Renal cortex interstitium (tissue), 15 donors: ENCODE data around the gene FAM169A. TPM values are rescaled to one million over a fixed set of nuclear protein-coding genes. Genes with fewer than 3 reads are reported as not detected.
"Not testable (repeated sequence)": the region's sequence is repeated elsewhere in the genome, so short reads cannot be mapped to it uniquely, and the experiment has no call there.

ENCODE experiments used
- DNase-seq, 11 donors: peaks; one replicate each; pipeline ENCODE4 v3.0.0-alpha.2; 2013; ENCODE audit warnings: low read depth in 9 of 11, low spot score in 4 of 11; ENCODE audit errors: extremely low read depth in 1 of 11
- long read RNA-seq, 16 experiments: transcript quantifications; one replicate each; lab custom pipeline, GENCODE V29; 2026
- polyA plus RNA-seq, 3 donors: library from polyadenylated mRNA; unstranded; fragments of 120-200 nt; gene quantifications; one replicate each; pipeline ENCODE4 v1.2.1, GENCODE V29; 2013; ENCODE audit not compliant: insufficient read length in 3 of 3

Gene FAM169A, protein sequence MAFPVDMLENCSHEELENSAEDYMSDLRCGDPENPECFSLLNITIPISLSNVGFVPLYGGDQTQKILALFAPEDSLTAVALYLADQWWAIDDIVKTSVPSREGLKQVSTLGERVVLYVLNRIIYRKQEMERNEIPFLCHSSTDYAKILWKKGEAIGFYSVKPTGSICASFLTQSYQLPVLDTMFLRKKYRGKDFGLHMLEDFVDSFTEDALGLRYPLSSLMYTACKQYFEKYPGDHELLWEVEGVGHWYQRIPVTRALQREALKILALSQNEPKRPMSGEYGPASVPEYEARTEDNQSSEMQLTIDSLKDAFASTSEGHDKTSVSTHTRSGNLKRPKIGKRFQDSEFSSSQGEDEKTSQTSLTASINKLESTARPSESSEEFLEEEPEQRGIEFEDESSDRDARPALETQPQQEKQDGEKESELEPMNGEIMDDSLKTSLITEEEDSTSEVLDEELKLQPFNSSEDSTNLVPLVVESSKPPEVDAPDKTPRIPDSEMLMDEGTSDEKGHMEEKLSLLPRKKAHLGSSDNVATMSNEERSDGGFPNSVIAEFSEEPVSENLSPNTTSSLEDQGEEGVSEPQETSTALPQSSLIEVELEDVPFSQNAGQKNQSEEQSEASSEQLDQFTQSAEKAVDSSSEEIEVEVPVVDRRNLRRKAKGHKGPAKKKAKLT
- polyA plus RNA-seq: 10 to 100 TPM; 17.5 to 19.5 (median 18.1) TPM
- long read RNA-seq, donor 1: 0 reads
- long read RNA-seq, donor 2: 0 reads
- long read RNA-seq, donor 3: 0 reads
- long read RNA-seq, donor 4: 0 reads
- long read RNA-seq, donor 5: 0 reads
- long read RNA-seq, donor 6: 0 reads
- long read RNA-seq, donor 7: 0 reads
- long read RNA-seq, donor 8: 0 reads
- long read RNA-seq, donor 9, full-length matches to known transcripts: 1 of 1 reads
- long read RNA-seq, donor 9, partial matches to known transcripts: 0 of 1 reads
- long read RNA-seq, donor 9, other reads (novel, unspliced or antisense): 0 of 1 reads
- long read RNA-seq, donor 10: 0 reads
- long read RNA-seq, donor 11, full-length matches to known transcripts: 1 of 1 reads
- long read RNA-seq, donor 11, partial matches to known transcripts: 0 of 1 reads
- long read RNA-seq, donor 11, other reads (novel, unspliced or antisense): 0 of 1 reads
- long read RNA-seq, donor 12: 0 reads
- long read RNA-seq, donor 13: 0 reads
- long read RNA-seq, donor 14: 0 reads
- long read RNA-seq, donor 15: 0 reads
- long read RNA-seq, donor 16, partial matches to known transcripts: 0 of 2 reads
- long read RNA-seq, donor 16, other reads (novel, unspliced or antisense): 0 of 2 reads

DNA sequence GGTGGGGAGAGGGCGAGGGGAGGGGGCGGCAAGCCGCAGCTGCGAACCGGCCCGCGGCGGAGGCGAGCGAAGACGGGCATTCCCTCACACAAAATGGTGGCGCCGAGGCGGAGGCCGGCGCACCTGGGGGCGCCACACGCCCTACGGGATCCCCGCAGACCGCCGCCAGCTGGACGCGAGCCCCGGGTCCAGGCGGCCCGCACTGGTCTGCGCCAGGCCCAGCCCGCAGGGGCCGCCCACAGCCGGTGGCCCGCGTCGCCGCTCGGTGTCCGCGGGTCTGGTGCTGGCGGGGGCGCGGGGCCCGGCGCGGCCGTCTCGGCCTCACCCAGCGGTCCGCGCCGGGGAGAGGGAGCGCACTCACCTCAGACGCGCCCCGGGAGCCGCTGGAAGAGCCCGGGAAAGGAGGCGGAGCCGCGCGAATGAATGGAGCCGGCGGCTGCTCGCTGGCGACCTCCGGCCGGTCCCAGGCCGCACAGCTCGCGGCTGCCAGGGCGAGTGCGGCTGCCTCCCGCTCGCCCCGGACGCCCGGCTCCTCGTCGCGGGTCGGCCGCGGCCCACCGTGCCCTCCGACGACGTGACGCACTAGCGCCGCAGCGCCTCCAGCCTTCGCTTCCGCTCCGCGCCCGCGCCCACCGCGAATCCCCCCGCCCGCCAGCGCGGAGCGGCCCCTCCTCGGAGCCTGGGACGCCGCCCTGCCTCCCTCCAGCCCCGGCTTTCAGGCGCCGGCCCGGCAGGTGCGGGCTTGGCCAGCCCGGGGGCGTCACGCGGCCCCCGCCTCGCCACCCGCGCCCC, at the start of gene FAM169A:
FAM169A (minus strand) TSS at position 584 of the 792 bp plus-strand sequence. CDS start 24,711 bp downstream, outside the sequence.
- peak in 4 of 11 donors; percentile 32 to 41 (median 38) for DNase-seq

DNA sequence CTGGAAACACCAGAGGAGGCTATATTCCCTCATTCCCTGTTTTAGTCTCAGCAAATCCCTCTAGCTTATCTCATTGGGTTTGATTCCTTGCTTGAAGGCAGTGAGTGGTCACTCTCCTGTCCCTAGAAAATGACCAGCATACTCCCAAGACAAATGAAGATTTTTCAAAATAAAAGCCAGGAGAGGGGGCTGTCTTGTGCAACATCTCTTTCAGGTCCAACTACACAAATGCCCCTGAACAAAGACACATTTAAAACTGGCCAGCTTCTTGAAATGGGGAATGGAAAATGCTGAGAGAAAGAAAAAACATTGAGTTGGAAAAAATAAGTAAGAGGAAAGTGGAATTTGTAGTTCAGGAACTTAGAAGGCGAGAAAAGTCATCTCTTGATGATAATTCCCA, 49.3 kb upstream of the FAM169A start:
- DNase-seq: no peak

DNA sequence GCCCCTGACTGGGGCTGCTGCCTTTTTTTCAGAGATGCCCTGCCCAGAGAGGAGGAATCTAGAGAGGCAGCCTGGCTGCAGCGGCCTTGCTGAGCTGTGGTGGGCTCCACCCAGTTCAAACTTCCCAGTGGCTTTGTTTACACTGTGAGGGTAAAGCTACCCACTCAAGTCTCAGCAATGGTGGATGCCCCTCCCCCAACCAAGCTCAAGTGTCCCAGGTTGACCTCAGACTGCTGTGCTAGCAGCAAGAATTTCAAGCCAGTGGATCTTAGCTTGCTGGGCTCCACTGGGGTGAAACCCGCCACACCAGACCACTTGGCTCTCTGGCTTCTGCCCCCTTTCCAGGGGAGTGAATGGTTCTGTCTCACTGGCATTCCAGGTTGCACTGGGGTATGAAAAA, 45.2 kb upstream of the FAM169A start:
- not testable (repeated sequence) for DNase-seq

DNA sequence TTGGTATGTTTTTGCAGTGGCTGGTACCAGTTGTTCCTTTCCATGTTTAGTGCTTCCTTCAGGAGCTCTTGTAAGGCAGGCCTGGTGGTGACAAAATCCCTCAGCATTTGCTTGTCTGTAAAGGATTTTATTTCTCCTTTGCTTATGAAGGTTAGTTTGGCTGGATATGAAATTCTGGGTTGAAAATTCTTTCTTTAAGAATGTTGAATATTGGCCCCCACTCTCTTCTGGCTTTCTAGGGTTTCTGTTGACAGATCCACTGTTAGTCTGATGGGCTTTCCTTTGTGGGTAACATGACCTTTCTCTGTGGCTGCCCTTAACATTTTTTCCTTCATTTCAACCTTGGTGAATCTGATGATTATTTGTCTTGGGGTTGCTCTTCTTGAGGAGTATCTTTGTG, 43.7 kb upstream of the FAM169A start:
- DNase-seq: not testable (repeated sequence)

DNA sequence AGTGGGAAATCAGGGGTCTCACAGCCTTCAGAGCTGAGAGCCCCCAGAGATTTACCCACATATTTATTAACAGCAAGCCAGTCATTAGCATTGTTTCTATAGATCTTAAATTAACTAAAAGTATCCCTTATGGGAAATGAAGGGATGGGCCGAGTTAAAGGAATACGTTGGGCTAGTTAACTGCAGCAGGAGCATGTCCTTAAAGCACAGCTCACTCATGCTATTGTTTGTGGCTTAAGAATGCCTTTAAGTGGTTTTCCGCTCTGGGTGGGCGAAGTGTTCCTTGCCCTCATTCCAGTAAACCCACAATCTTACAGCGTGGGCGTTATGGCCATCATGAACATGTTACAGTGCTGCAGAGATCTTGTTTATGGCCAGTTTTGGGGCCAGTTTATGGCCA, 42.0 kb upstream of the FAM169A start:
- DNase-seq: not testable (repeated sequence)

DNA sequence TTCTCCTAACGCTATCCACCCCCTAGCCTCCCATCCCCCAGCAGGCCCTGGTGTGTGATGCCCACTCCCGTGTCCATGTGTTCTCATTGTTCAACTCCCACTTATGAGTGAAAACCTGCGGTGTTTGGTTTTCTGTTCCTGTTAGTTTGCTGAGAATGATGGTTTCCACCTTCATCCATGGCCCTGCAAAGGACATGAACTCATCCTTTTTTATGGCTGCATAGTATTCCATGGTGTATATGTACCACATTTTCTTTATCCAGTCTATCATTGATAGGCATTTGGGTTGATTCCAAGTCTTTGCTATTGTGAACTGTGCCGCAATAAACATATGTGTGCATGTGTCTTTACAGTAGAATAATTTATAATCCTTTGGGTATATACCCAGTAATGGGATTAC, 38.5 kb upstream of the FAM169A start:
- DNase-seq: not testable (repeated sequence)

DNA sequence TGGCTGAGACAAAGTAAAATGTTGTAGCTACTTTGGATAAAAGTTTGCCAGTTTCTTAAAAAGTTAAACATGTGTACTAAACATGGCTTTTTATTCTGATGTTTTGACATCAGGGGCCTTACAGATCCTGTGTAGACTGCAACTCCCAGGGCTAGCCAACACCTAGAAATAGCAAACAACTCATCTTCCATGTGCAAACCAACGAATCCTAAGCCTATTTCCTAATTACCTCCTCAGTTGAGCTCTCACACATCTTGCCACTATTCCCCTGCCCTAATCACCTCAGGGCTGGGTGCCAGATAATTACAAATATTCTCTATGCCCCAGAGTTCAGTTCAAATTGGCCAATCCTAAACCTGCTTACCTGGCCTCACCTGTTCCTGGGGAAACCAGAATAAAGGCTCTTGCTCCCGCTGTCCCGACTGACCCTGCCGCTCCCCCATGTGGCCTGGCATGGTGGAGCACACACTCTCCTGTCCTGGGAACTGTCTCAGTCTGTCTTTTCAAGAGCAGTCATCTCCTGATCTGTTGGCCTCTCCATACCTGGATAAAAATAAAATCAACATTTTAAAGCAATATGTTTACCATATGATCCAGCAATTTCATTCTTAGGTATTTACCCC, 37.1 kb upstream of the FAM169A start:
- peak in 4 of 11 donors; percentile 26 to 43 (median 29) for DNase-seq

DNA sequence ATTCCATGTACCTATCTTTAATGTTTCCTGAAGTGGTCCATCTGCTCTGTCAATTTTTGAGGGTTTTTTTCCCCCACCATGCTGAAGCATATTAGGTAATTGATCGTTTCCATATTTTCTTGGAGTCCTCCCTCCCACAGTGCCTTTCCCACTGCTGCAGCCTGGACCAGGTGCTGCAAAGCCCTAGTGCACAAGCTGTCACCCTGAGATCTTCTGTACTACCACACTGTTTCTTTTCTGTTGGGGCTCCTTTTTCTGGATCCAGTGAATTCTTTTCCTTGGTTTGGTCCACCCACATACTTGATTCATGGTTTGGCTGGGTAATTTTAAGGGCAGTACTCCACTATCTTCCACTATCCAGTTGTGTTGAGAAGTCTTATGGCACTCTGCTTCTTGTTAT, 30.9 kb upstream of the FAM169A start:
- no peak for DNase-seq

DNA sequence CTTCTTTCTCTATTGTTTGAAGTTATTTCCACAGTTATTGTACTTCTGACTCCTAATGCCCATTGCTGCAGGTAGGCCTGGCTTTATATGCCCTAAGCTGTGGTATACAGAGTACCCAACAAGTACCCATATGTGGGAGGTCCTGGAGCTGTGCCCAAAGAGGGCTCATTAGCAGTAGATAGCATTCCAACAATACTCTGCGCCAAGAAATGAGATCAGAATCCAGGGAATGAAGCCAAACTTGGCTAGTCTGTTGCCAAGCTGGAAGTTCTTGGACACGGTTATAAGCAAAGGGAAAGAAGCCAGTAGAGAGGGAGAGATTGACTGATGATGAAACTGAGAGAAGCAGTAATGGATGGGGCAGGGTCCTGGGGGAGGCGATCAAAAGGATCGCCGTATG, 29.7 kb upstream of the FAM169A start:
- peak in 2 of 11 donors; percentile 13 to 17 for DNase-seq

DNA sequence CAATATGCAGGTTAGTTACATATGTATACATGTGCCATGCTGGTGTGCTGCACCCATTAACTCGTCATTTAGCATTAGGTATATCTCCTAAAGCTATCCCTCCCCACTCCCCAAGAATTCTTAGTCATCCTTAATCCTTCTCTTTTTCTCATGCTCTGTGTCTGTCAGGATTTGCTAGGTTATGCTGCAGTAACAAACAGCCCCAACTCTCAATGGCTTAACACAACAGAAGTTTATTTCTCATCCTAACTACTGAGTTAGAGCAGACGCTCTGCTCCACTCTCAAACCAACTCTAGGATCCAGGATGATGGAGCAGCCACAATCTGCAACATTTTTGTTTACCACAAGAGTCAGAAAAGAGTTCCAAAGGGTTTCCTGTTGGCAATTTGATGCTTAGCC, 28.2 kb upstream of the FAM169A start:
- DNase-seq: no peak

DNA sequence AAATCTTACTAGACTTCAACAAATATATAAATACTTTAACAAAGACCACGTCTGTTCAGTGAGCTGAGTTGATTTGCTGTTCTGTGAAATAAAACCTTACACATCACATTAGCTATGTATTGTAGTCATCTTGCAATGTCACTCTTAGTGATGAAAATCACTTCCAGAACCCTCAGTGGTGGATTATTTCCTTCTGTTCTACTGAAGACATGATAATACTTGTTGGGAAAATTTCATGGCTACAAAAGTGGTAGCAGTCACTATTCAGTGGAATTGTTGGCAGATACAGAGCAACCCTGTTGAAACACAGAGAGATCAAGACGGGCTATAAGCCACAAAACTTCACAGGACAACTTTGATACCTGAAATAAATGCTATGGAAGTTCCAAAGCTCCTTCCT, 26.7 kb upstream of the FAM169A start:
- no peak for DNase-seq

DNA sequence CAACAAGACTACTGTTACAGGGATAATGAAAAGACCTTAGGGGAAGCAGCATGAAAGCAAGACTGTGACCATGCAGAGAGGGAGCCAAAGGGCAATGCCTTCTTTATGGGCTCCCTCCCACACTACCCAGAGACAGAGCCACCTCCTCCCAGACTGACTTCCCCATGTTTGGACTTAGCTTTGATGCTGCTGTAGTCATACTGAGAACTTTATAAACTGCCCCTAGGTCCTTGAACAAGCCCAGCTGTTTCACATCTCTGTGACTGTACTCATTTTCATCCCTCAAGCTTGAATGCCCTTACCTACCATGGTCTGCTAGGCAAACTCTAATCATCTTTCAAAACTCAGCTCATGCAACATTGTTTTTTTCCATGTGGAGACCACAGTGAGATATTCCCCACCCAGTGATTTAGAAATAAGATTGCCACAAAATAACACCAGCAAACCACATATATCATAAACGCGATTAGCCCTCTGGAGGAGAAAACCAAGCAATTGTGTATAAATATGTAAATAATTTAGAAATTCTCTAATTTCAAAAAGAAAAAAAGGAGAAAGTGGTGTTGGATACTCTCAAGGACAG, 23.4 kb upstream of the FAM169A start:
- DNase-seq: no peak

DNA sequence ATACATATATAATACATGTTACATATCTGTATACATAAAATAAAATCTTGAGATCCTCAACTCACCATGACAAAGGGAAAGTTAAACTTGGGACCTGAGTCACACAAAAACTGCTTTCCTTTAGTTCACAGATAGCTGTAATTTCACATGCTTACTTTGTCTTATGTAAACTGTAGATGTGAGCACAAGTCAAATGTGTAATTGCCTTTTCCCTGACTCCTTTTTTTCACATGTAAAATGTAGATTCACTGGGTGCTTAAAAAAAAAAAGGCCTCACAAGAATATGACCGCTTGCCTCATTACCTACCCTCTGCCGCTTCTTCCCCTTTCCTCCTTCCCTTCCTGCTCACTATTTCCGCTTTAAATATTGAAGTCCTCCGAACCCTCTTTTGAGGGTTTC, 21.9 kb upstream of the FAM169A start:
- DNase-seq: no peak

DNA sequence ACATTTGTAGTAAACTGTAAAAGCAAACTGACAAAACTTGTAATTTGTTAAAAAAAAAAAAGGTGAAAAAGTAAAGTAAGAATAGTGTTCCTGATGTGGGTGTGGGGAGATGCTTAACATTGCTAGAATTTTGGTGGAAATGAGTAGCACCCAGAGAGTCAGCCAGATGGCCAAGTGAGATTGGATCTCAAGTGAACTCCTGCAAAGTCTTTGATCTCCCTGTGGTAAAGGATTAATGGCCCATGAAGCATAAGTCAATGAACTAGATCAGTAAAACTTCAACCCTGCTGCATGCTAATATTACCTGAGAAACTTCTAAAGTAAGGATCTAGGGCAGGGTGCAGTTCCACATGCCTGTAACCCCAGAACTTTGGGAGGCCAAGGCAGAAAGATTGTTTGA, 19.0 kb upstream of the FAM169A start:
- DNase-seq: peak in 6 of 11 donors; percentile 54 to 81 (median 72)

DNA sequence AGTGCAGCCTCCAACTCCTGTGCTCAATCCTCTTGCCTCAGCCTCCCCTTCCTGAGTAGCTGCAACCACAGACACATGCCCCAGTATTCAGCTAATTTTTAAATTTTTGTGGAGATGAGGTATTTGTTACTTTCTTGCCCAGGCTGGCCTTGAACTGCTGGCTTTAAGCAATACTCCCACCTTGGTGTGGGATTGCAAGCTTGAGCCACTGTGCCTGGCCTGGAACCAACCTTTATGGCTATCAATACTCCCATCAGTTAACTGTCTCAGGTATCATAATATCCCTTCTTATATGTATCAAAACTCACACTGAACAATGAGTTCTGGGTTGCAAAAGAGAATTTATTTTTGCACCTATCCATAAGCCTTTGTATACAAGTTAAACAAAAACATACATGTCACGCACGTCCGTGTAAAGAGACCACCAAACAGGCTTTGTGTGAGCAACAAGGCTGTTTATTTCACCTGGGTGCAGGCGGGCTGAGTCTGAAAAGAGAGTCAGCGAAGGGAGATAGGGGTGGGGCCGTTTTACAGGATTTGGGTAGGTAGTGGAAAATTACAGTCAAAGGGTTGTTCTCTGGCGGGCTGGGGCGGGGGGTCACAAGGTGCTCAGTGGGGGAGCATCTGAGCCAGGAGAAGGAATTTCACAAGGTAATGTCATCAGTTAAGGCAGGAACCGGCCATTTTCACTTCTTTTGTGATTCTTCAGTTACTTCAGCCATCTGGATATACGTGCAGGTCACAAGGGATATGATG, 16.4 kb upstream of the FAM169A start:
- DNase-seq: not testable (repeated sequence)

DNA sequence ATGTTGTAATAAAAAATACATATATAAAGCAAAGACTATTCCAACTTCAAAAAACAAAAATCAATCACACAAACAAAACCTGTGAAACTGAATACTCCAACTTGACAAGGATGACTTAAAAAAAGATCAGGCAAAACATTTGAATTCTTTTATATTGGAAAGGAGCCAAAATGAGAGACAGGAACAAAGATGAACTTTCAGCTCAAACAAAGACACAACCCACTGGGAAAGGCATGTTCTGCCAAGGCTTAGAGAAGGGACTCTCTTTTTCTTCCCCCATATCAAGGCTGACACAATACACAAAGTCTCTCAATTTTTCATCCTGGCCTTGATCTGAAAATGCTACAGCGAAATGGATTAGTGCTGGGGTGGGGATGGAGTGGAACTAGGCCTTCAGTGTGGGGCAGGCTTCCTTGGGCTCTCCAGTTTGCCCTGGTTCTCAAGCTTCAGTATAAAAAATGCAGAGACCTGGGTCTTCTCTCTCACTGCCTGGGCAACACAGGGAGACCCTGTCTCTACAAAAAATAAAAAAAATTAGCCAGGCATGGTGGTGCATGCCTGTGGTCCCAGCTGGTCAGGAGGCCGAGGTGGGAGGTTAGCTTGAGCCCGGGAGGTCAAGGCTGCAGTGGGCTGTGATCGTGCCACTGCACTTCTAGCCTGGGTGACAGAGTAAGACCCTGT, 11.6 kb upstream of the FAM169A start:
- no peak for DNase-seq
